Measurements from ENCODE around the gene PTOV1.
A peak's percentile ranks its signal among the peaks of the same experiment; 100 is the strongest.

PTOV1 gene

GRCh38 chr19:49860336-49861102 is 9.6 kb downstream of the PTOV1 start:
- no peak for TF ChIP-seq CTCF (IDR thresholded peaks at IDR 0.05)

- TF ChIP-seq CTCF (IDR thresholded peaks at IDR 0.05): no peak
Measured at GRCh38 chr19:49861107-49861506, 10.1 kb downstream of the PTOV1 start.

DNA sequence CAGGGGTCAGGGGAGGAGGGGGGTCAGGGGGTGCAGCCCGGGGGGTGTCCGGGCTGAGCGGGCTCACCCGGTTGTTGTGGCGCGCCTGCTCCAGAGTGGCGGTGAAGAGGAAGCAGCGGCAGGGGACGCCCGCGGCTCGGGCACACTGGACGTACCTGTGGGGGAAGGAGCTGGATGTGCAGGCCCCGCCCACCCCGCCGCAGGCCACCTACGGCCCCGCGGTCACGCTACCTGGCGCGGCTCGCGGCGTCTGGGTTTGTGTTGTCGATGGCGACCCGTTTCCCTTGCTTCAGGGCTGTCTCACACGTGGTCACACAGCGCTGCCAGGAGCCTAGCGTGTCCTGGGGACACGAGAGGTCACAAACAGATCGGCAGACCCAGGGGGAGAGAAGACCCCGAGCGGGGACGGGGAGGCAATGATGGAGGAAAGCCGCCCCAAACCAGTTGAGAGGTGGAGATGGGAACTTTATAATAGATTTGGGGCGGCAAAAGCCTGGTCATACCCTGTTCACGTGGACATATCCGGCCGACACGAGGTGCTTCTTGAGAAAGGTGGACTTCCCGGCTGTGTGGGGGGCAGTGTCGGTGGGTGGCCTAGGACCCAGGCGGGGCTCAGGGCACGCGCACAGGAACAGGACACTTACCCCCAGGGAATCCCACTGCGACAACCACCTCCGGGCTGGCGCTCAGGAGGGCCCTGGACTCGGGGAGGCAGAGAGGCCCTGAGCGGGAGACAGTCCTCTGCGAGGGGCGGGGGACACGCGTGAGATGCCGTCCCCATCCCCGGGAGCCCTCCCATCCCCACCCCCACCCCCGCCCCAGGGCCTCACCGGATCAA is 10.8 kb downstream of the PTOV1 start:
- no peak for TF ChIP-seq CTCF (IDR thresholded peaks at IDR 0.05)

DNA sequence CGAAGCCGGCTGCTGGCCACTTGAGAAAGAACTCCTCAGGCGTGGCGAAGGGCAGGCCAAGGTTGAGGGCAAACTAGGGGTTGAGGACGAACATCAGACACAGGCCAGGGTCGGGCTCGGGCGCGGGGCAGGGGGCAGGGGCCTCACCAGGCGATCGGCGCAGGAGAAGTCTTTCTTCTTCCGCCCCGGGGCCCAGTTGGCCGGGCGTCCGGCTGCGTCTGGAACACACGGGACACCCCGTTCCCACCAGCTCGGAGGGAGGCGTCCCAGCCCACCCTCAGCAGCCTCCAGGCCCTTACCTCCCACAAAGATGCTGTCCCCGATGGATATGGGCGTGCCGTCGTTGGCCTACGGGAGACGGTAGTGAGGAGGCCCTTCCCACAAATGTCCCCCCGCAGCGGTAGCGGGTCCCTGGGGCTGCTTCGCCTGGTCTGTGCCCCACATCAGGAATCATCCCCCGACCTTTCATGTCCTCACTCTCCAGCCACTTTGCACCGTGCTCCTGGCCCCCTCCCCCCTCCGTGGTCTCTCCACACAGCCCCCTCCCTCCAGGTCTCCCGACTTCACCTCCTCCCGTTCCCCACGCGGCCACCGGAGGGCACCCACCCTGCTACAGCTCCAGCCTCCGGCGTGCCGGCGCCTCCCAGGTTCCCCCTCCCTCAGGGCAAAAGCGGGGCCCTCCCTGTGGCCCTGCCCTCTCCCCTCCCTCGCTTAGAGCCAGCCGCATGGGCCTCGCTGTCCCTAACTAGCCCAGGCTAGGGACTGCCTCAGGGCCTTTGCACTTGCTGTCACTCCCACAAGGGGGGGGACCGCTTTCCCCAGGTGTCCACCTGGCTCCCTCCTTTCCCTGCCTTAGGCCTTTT is 11.7 kb downstream of the PTOV1 start:
- TF ChIP-seq CTCF (IDR thresholded peaks at IDR 0.05): peak; percentile 45

DNA sequence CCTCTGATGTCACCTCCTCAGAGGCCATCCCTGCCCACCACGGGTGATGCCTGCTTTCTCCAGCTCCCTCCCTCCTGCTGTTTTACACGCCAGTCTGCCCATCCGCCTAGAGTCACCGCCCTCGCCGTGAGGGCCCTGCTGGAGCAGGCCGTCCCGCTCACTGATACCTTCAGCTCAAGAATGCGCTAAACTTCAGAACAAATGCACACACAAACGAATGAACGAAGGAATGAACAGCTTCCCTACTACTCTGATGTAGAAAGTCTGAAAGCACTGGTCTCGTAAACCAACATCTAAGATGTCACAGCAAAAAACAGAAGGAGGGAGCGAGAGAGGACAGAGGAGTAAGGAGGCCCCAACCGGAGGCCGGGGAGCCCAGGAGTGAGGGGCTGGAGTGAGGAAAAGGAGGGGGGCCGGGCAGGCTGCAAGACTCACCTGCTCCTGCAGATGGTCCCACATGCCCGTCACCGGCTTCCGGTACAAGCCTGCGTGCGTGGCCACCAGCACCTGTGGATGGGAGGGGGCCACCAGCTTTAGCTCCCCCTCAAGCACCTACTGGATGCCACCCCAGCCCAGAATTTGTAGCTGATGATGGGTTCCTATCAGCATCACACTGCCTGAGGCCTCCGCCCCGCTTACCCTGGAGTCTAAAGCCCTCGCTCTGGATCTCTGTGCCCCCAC is 12.4 kb downstream of the PTOV1 start:
- no peak for TF ChIP-seq CTCF (IDR thresholded peaks at IDR 0.05)

GRCh38 chr19:49863935-49864320 is 13.0 kb downstream of the PTOV1 start:
- TF ChIP-seq CTCF (IDR thresholded peaks at IDR 0.05): no peak

DNA sequence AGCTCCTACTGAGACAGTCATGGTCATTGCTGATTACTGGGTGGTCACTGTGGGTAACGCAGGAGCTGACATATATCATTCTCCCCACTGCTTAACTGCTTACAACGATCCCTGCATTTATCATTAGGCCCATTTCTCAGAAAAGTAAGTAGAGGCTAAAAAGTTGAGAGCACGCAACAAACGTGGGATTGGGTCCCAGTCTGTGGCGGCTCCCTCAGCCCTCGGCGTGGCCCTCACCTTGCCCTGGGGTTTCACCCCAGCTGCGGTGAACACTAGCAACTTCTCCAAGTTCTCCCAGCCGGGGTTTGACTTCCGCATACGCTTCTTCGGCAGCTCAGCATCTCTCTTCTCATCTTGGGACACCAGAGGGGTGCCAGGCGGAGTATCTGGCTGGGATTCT is 13.9 kb downstream of the PTOV1 start:
- no peak for TF ChIP-seq CTCF (IDR thresholded peaks at IDR 0.05)

All from LNCAP (cell line).